Transverse colon (tissue), 4 donors: ENCODE data around the gene ZFHX3. TPM values are rescaled to one million over a fixed set of nuclear protein-coding genes. Genes with fewer than 3 reads are reported as not detected.

Experiments
- DNase-seq: peaks from one replicate; pipeline ENCODE4 v3.0.0-alpha.2; 2019
- H3K27ac ChIP-seq, 4 donors: fragments of 200-600 bp; sonication (generic); 2 replicates each; pipeline ENCODE4 v1.5.1; 2016 to 2018; ENCODE audit warnings: inconsistent platforms in 4 of 4
- H3K27me3 ChIP-seq: fragments of 200-600 bp; sonication (generic); 2 replicates; pipeline ENCODE4 v1.5.1; 2017; ENCODE audit warnings: inconsistent platforms
- H3K36me3 ChIP-seq, 4 donors: fragments of 200-600 bp; sonication (generic); 2 replicates each; pipeline ENCODE4 v1.5.1; 2017 to 2019; ENCODE audit warnings: inconsistent platforms in 4 of 4
- H3K4me1 ChIP-seq, 4 donors: fragments of 200-600 bp; sonication (generic); 2 replicates each; pipeline ENCODE4 v1.5.1; 2017 to 2020; ENCODE audit warnings: inconsistent platforms in 4 of 4
- H3K4me3 ChIP-seq, 4 donors: fragments of 200-600 bp; sonication (generic); 1 replicate in 1 of 4; 2 replicates in 3 of 4; pipeline versions ENCODE4 v1.5.1 to v1.6.1; 2017 to 2019; ENCODE audit warnings: inconsistent platforms in 4 of 4
- H3K9me3 ChIP-seq, 2 donors: fragments of 200-600 bp; sonication (generic); 2 replicates each; pipeline ENCODE4 v1.5.1; 2017 to 2019; ENCODE audit warnings: inconsistent platforms in 2 of 2
- CTCF ChIP-seq, 5 experiments: fragments of 200-600 bp in 3 of 5; fragments of 450-650 bp in 2 of 5; sonication (generic) in 3 of 5; IDR thresholded peaks; 1 replicate in 2 of 5; 2 replicates in 3 of 5; pipeline ENCODE4 v1.5.1; 2016 to 2017; ENCODE audit warnings: antibody characterized with exemption in 5 of 5, inconsistent platforms in 3 of 5, mild to moderate bottlenecking in 2 of 5, moderate library complexity in 1 of 5
- EP300 ChIP-seq: sonication (generic); formaldehyde crosslinking; IDR thresholded peaks from one replicate; pipeline ENCODE4 v1.6.1; 2017; ENCODE audit warnings: antibody characterized with exemption, low read depth
- POLR2A ChIP-seq: fragments of 450-650 bp; IDR thresholded peaks from one replicate; pipeline ENCODE4 v1.6.1; 2016; ENCODE audit warnings: antibody characterized with exemption, mild to moderate bottlenecking, moderate library complexity
- POLR2AphosphoS5 ChIP-seq, 3 donors: sonication (generic); formaldehyde crosslinking; IDR thresholded peaks; one replicate each; pipeline ENCODE4 v1.6.1; 2016; ENCODE audit warnings: antibody characterized with exemption in 3 of 3
- WGBS, 2 donors: methylation state at CpG; one replicate each; pipeline ENCODE4 v1.1.5; 2018; ENCODE audit warnings: low coverage in 1 of 2; 5-methylcytosine and 5-hydroxymethylcytosine counted together
- in situ Hi-C, 4 donors: fragments of 200-750 bp; cut with MboI; loops; one replicate each; pipeline versions ENCODE4 v1.15.0 to v1.15.1; 2017; ENCODE audit warnings: low sequenced_read_pairs in 3 of 4, low pct_ligation_motif_present in 1 of 4, low pct_unique_long_range_greater_than_20kb in 1 of 4
- intact Hi-C: fragments of 100-400 bp; cut with DNase I; formaldehyde crosslinking; loops from one replicate; pipeline ENCODE4 v1.15.1; 2023; ENCODE audit warnings: low total_unique reads
- total RNA-seq, 4 donors: library from RNA; depleted of rRNA; stranded (reverse); fragments of >200 nt; gene quantifications; one replicate each; pipeline ENCODE4 v1.1.0, GENCODE V29; 2016

The ZFHX3 gene
- total RNA-seq, 4 donors from 2014 or later: 12.3 to 23.7 (median 15.3) TPM

GRCh38 chr16:73066331-73066926 lies 18.5 kb upstream of the ZFHX3 start:
- DNase-seq: no peak
- H3K27me3 ChIP-seq: peaks cover 55% of the 10 kb centered on the region
- in situ Hi-C loops (loop anchor here in 3 of 4 donors (5.0 to 25.0 kb wide), 3 partner anchors 106 to 404 kb away; no protein-coding TSS in a partner anchor), intact Hi-C loops (no loop called here)
- WGBS, 2 donors: 8% methylated on average over 34 of the region's 49 CpGs; no CpG with 5 or more reads in 1 of the 2 donors
- peak overlapping the region; percentile 71 to 91 (median 78) for H3K27ac ChIP-seq
- no peak for TF ChIP-seq POLR2A
- peak overlapping the region in 3 of 4 donors; percentile 9 to 36 (median 13) for H3K4me3 ChIP-seq
- H3K4me1 ChIP-seq: peaks cover 29 to 82% (median 54%) of the 10 kb centered on the region in 4 donors
- H3K9me3 ChIP-seq: no peaks in the 10 kb centered on the region
- H3K36me3 ChIP-seq: no peaks in the 10 kb centered on the region

DNA sequence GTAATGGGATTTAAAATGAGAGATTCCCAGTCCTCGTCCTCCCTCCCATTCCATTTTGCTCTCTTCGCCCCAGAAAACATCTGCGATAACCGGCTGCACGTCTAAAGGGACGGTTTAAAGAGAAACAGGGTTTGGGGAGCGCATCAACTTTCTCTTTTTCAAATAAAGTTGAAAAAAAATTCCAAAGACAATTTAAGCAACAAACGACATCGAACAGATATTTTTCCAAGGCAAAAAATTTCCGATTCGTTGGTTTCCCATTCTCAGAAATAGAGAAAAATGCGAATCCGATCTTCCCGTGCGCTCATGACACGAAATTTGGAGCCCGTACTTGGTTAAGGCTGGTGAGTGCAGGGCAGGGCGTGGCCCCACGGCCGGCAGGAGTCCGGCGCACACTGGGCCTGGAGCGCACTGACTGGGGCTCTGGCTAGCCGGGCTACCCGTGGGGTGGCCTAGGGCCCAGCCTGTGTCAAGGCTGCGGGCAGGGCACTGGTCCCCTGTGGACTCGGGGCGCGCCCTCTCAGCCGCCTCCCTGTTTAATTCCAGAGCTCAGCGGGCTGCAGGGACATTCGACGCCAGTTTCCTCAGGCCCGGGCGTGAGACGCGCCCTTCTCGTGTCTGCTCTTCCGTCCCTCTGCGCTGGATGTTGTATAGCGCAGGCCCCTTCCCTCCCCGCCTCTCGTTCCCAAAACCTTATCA lies 17.9 kb upstream of the ZFHX3 start:
- Histone ChIP-seq H3K27ac (peak overlapping the region; percentile 5 to 82 (median 73)), H3K4me1 (peaks cover 24 to 79% (median 49%) of the 10 kb centered on the region in 4 donors), H3K9me3 (no peaks in the 10 kb centered on the region), H3K27me3 (peaks cover 56% of the 10 kb centered on the region), H3K4me3 (peak overlapping the region in 3 of 4 donors; percentile 0 to 36 (median 13)), H3K36me3 (no peaks in the 10 kb centered on the region)
- intact Hi-C loops: no loop called here
- TF ChIP-seq POLR2AphosphoS5 (IDR thresholded peaks at IDR 0.05) (peak in 2 of 3 donors; percentile 49 to 60), POLR2A (no peak)
- peak; percentile 39 for DNase-seq
- 16 to 44% methylated on average over 14 to 41 of the region's 43 CpGs for WGBS, 2 donors
- in situ Hi-C loops: loop anchor here in 3 of 4 donors (5.0 to 25.0 kb wide), 3 partner anchors 107 to 403 kb away; no protein-coding TSS in a partner anchor

DNA sequence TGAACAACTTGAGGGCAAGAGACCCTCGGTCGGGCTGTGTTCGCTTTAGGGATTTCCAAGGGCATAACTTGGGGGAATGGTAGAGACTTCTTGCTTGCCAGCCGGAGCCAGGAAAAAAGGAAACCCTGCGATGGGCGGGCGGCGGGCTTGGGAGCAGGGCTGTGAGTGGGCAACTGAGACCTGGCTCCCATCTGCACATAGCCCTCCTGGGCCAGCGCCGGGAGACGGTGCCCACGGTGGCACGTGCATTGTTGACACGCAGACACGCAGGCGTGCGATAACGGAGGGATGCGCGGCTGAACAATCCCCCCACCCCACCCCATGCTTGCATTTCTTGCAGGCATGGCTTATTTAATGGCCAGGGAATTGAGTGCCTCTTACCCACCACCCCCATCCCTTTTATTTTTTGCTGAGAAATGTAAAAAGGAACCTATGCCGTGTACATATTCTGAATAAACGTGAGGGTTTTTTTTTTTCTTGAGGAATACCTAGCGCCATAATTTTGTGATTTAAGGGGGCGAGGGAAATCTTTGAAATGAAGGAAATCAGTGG lies 17.1 kb upstream of the ZFHX3 start:
- WGBS, 2 donors: 22 to 60% methylated on average over 1 to 24 of the region's 24 CpGs
- no peak for DNase-seq
- H3K27ac ChIP-seq: no peak overlapping the region
- TF ChIP-seq EP300 (no peak), CTCF (IDR thresholded peaks at IDR 0.05) (no peak), POLR2AphosphoS5 (IDR thresholded peaks at IDR 0.05) (no peak), POLR2A (no peak)
- H3K4me1 ChIP-seq: peaks cover 24 to 77% (median 42%) of the 10 kb centered on the region in 4 donors
- H3K4me3 ChIP-seq: peak overlapping the region in 1 of 4 donors; percentile 22
- in situ Hi-C loops (loop anchor here in 3 of 4 donors (5.0 to 25.0 kb wide), 3 partner anchors 107 to 403 kb away; no protein-coding TSS in a partner anchor), intact Hi-C loops (no loop called here)
- H3K27me3 ChIP-seq: peaks cover 56% of the 10 kb centered on the region
- no peaks in the 10 kb centered on the region for H3K9me3 ChIP-seq
- H3K36me3 ChIP-seq: no peaks in the 10 kb centered on the region

DNA sequence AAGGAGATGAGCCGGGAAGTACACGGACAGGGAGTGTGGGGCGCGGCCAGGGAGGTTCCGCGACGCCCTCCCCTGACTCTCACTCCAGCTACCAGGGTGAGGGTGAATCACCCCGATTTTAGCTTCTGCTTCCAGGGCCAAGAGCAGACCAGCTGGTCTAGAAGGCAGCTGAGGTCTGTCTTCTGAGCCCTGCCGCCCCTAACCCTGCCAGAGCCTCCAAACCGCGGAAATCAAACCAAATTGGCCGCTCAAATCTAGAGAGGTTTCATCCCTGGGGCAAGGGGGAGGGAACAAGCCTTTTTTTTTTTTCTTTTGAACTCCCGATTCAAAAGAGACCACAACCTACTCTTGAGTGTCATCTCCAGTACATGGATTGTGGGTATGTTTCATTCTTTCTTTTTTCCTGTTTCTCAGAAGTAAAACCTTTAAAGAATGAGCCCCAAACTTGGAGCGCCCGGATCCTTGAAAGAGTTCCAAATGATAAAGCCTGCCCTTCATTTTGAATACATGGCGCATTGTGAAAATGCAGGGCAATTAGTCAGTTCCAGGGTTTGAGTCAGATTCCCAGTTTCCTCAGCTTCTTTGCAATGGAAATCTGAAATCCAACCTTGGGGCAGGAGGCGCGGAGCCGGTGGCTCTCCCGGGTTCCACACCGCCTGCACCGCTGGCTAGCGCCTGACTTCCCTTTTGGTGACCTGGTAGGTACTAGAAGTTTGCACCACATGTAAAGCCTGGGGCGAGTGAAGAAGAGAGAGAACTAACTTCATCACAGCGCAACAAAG lies 16.5 kb upstream of the ZFHX3 start:
- in situ Hi-C loops: loop anchor here in 3 of 4 donors (25.0 kb wide), 2 partner anchors 227 to 402 kb away; no protein-coding TSS in a partner anchor
- Histone ChIP-seq H3K27me3 (peaks cover 56% of the 10 kb centered on the region), H3K4me3 (peak overlapping the region in 1 of 4 donors; percentile 22), H3K9me3 (no peaks in the 10 kb centered on the region), H3K36me3 (no peaks in the 10 kb centered on the region), H3K27ac (peak overlapping the region in 2 of 4 donors; percentile 19 to 35), H3K4me1 (peaks cover 23 to 77% (median 40%) of the 10 kb centered on the region in 4 donors)
- no peak for DNase-seq
- WGBS, 2 donors: 29 to 35% methylated on average over 11 to 25 of the region's 25 CpGs
- intact Hi-C loops: no loop called here
- no peak for TF ChIP-seq POLR2A
- no peak for TF ChIP-seq POLR2AphosphoS5 (IDR thresholded peaks at IDR 0.05)
- TF ChIP-seq EP300: no peak
- TF ChIP-seq CTCF (IDR thresholded peaks at IDR 0.05): no peak
